HG03342 (cell line): ENCODE measurements around the gene VEGFA.

Experiments used
- ATAC-seq: cut with Tn5 transposase; IDR thresholded peaks from one replicate; pipeline ENCODE4 v1.9.1; 2021; ENCODE audit warnings: mild to moderate bottlenecking, moderate library complexity; ENCODE audit not compliant: unreplicated experiment

The VEGFA gene

GRCh38 chr6:43738877-43739641 lies 31.0 kb upstream of the VEGFA start:
- no peak for ATAC-seq

- no peak for ATAC-seq
Observed at GRCh38 chr6:43739642-43740091, 30.3 kb upstream of the VEGFA start.

GRCh38 chr6:43740321-43740960 lies 29.6 kb upstream of the VEGFA start:
- no peak for ATAC-seq

- no peak for ATAC-seq
Observed at GRCh38 chr6:43740961-43741764, 28.8 kb upstream of the VEGFA start.

GRCh38 chr6:43741829-43742228 lies 28.2 kb upstream of the VEGFA start:
- ATAC-seq: no peak

GRCh38 chr6:43742285-43742684 lies 27.7 kb upstream of the VEGFA start:
- ATAC-seq: no peak

GRCh38 chr6:43742931-43743632 lies 26.9 kb upstream of the VEGFA start:
- no peak for ATAC-seq

GRCh38 chr6:43743682-43744381 lies 26.2 kb upstream of the VEGFA start:
- ATAC-seq: no peak

- ATAC-seq: no peak
Observed at GRCh38 chr6:43744491-43744890, 25.5 kb upstream of the VEGFA start.

- no peak for ATAC-seq
Observed at GRCh38 chr6:43744931-43745727, 24.9 kb upstream of the VEGFA start.

GRCh38 chr6:43746071-43746470 lies 23.9 kb upstream of the VEGFA start:
- no peak for ATAC-seq

GRCh38 chr6:43746613-43747102 lies 23.4 kb upstream of the VEGFA start:
- no peak for ATAC-seq

GRCh38 chr6:43747784-43748183 lies 22.2 kb upstream of the VEGFA start:
- ATAC-seq: no peak

- no peak for ATAC-seq
Observed at GRCh38 chr6:43748765-43749164, 21.2 kb upstream of the VEGFA start.

GRCh38 chr6:43749461-43749860 lies 20.6 kb upstream of the VEGFA start:
- no peak for ATAC-seq

- no peak for ATAC-seq
Observed at GRCh38 chr6:43750622-43751021, 19.4 kb upstream of the VEGFA start.

- ATAC-seq: no peak
Observed at GRCh38 chr6:43753570-43754183, 16.3 kb upstream of the VEGFA start.

GRCh38 chr6:43757966-43758616 lies 11.9 kb upstream of the VEGFA start:
- ATAC-seq: no peak
